Activated naive CD8-positive, alpha-beta T cell treated with anti-CD3 and anti-CD28 coated beads, Interleukin-2, amount 10 ng/mL, durations not matched to agents 7 days and 5 days (primary cell): ENCODE measurements around the gene TNFRSF4. TPM values are rescaled to one million over a fixed set of nuclear protein-coding genes. Genes with fewer than 3 reads are reported as not detected.

Experiments
- ATAC-seq: fragments of 150-1000 bp; cut with Tn5 transposase; one replicate; pipeline ENCODE4 v1.10.0; 2021; ENCODE audit warnings: low read depth, moderate library complexity
- POLR2A ChIA-PET: fragments of 350-600 bp; sonication (Branson Sonifier 250); formaldehyde crosslinking; loops from one replicate; lab custom pipeline; 2021; ENCODE audit warnings: antibody characterized with exemption; lab: Charles Lee
- DNase-seq: peaks from one replicate; pipeline ENCODE4 v3.0.0; 2021
- H3K27ac Mint-ChIP-seq: one replicate; pipeline ENCODE4 v1.8.0; 2022; ENCODE audit warnings: mild to moderate bottlenecking, mixed read lengths
- H3K27me3 Mint-ChIP-seq: one replicate; pipeline ENCODE4 v1.8.0; 2022; ENCODE audit warnings: mild to moderate bottlenecking, moderate library complexity, mixed read lengths
- H3K36me3 Mint-ChIP-seq: one replicate; pipeline ENCODE4 v1.8.0; 2021; ENCODE audit warnings: mild to moderate bottlenecking, mixed read lengths
- H3K4me1 Mint-ChIP-seq: one replicate; pipeline ENCODE4 v1.8.0; 2021; ENCODE audit warnings: mixed read lengths
- H3K4me3 Mint-ChIP-seq: one replicate; pipeline ENCODE4 v1.8.0; 2022; ENCODE audit warnings: mild to moderate bottlenecking, moderate library complexity, mixed read lengths
- H3K9me3 Mint-ChIP-seq: one replicate; pipeline ENCODE4 v1.8.0; 2021; ENCODE audit warnings: mixed read lengths
- total RNA-seq, 2 experiments: library from RNA; stranded (reverse); gene quantifications; one replicate each; pipeline ENCODE4 v1.2.3, GENCODE V29; 2021

Gene TNFRSF4
- total RNA-seq, 2 experiments from 2014 or later, result 2.4 to 3.1 TPM

GRCh38 chr1:1204425-1204920 is 9.5 kb downstream of the TNFRSF4 start:
- POLR2A ChIA-PET, result no interaction called here
- Mint-ChIP-seq H3K27ac (no peak overlapping the region), H3K27me3 (peaks cover 2% of the 10 kb centered on the region), H3K36me3 (no peaks in the 10 kb centered on the region), H3K4me1 (peaks cover 14% of the 10 kb centered on the region), H3K4me3 (no peak overlapping the region), H3K9me3 (no peaks in the 10 kb centered on the region)
- ATAC-seq (no peak), DNase-seq (peak; percentile 31)

- H3K9me3 Mint-ChIP-seq, result no peaks in the 10 kb centered on the region
- POLR2A ChIA-PET, result no interaction called here
- peaks cover 2% of the 10 kb centered on the region for H3K27me3 Mint-ChIP-seq
Observed at GRCh38 chr1:1203561-1204424, 10.2 kb downstream of the TNFRSF4 start.

GRCh38 chr1:1202831-1203560 is 11.0 kb downstream of the TNFRSF4 start:
- Mint-ChIP-seq H3K27ac (no peak overlapping the region), H3K36me3 (no peaks in the 10 kb centered on the region), H3K9me3 (no peaks in the 10 kb centered on the region), H3K4me3 (no peak overlapping the region), H3K27me3 (peaks cover 2% of the 10 kb centered on the region), H3K4me1 (peaks cover 8% of the 10 kb centered on the region)
- POLR2A ChIA-PET, result no interaction called here
- ATAC-seq (no peak), DNase-seq (peak; percentile 53)

More at GRCh38 chr1:1203561-1204424, 10.2 kb downstream of the TNFRSF4 start:
- H3K27ac Mint-ChIP-seq, result no peak overlapping the region
- no peaks in the 10 kb centered on the region for H3K36me3 Mint-ChIP-seq
- no peak overlapping the region for H3K4me3 Mint-ChIP-seq
- DNase-seq (peak; percentile 46), ATAC-seq (no peak)
- peaks cover 12% of the 10 kb centered on the region for H3K4me1 Mint-ChIP-seq

GRCh38 chr1:1200876-1201810 is 12.8 kb downstream of the TNFRSF4 start:
- peaks cover 4% of the 10 kb centered on the region for H3K4me1 Mint-ChIP-seq
- peak overlapping the region; percentile 71 for H3K27ac Mint-ChIP-seq
- peak; percentile 84 for DNase-seq
- ATAC-seq, result peak; percentile 69
- no peaks in the 10 kb centered on the region for H3K36me3 Mint-ChIP-seq
- POLR2A ChIA-PET, result interaction anchor here (1.2 to 1.4 kb wide), 2 partner anchors 14 to 15 kb away, joined by 3 to 4 read pairs; no protein-coding TSS in a partner anchor
- H3K4me3 Mint-ChIP-seq, result peak overlapping the region; percentile 28
- H3K9me3 Mint-ChIP-seq, result no peaks in the 10 kb centered on the region
- no peaks in the 10 kb centered on the region for H3K27me3 Mint-ChIP-seq

GRCh38 chr1:1199961-1200875 is 13.7 kb downstream of the TNFRSF4 start:
- H3K9me3 Mint-ChIP-seq, result no peaks in the 10 kb centered on the region
- H3K27ac Mint-ChIP-seq, result peak overlapping the region; percentile 71
- POLR2A ChIA-PET, result interaction anchor here (1.2 to 1.4 kb wide), 2 partner anchors 14 to 15 kb away, joined by 3 to 4 read pairs; no protein-coding TSS in a partner anchor
- H3K4me3 Mint-ChIP-seq, result peak overlapping the region; percentile 28
- no peaks in the 10 kb centered on the region for H3K27me3 Mint-ChIP-seq
- peaks cover 4% of the 10 kb centered on the region for H3K4me1 Mint-ChIP-seq
- ATAC-seq, result peak; percentile 1
- H3K36me3 Mint-ChIP-seq, result no peaks in the 10 kb centered on the region
- peak; percentile 37 for DNase-seq

GRCh38 chr1:1199141-1199960 is 14.6 kb downstream of the TNFRSF4 start:
- peaks cover 4% of the 10 kb centered on the region for H3K4me1 Mint-ChIP-seq
- POLR2A ChIA-PET, result interaction anchor here (1.4 kb wide), 1 partner anchor 16 kb away, joined by 4 read pairs; no protein-coding TSS in a partner anchor
- peak overlapping the region; percentile 69 for H3K27ac Mint-ChIP-seq
- peaks cover 3% of the 10 kb centered on the region for H3K36me3 Mint-ChIP-seq
- DNase-seq (peak; percentile 32), ATAC-seq (no peak)
- no peak overlapping the region for H3K4me3 Mint-ChIP-seq
- H3K27me3 Mint-ChIP-seq, result no peaks in the 10 kb centered on the region
- peaks cover 5% of the 10 kb centered on the region for H3K9me3 Mint-ChIP-seq

- no peaks in the 10 kb centered on the region for H3K27me3 Mint-ChIP-seq
- DNase-seq (peak; percentile 31), ATAC-seq (no peak)
- no peak overlapping the region for H3K4me3 Mint-ChIP-seq
- H3K27ac Mint-ChIP-seq, result no peak overlapping the region
- peaks cover 8% of the 10 kb centered on the region for H3K9me3 Mint-ChIP-seq
- peaks cover 3% of the 10 kb centered on the region for H3K36me3 Mint-ChIP-seq
- POLR2A ChIA-PET, result no interaction called here
- H3K4me1 Mint-ChIP-seq, result peaks cover 4% of the 10 kb centered on the region
Observed at GRCh38 chr1:1198423-1199140, 15.4 kb downstream of the TNFRSF4 start.

GRCh38 chr1:1197551-1198422 is 16.2 kb downstream of the TNFRSF4 start:
- no peak for ATAC-seq
- Mint-ChIP-seq H3K36me3 (peaks cover 3% of the 10 kb centered on the region), H3K4me1 (peaks cover 4% of the 10 kb centered on the region), H3K4me3 (no peak overlapping the region), H3K27ac (no peak overlapping the region), H3K27me3 (no peaks in the 10 kb centered on the region), H3K9me3 (peaks cover 8% of the 10 kb centered on the region)
- POLR2A ChIA-PET, result no interaction called here
- peak; percentile 30 for DNase-seq

- no peaks in the 10 kb centered on the region for H3K27me3 Mint-ChIP-seq
- H3K4me1 Mint-ChIP-seq, result peaks cover 4% of the 10 kb centered on the region
- DNase-seq, result no peak
- POLR2A ChIA-PET, result no interaction called here
- H3K36me3 Mint-ChIP-seq, result peaks cover 3% of the 10 kb centered on the region
- H3K9me3 Mint-ChIP-seq, result peaks cover 9% of the 10 kb centered on the region
- no peak overlapping the region for H3K27ac Mint-ChIP-seq
- no peak overlapping the region for H3K4me3 Mint-ChIP-seq
- no peak for ATAC-seq
Observed at GRCh38 chr1:1197188-1197500, 16.8 kb downstream of the TNFRSF4 start.

GRCh38 chr1:1196431-1197187 is 17.3 kb downstream of the TNFRSF4 start:
- DNase-seq, result peak; percentile 28

More at GRCh38 chr1:1196431-1197187, 17.3 kb downstream of the TNFRSF4 start:
- ATAC-seq, result no peak
- Mint-ChIP-seq H3K36me3 (peaks cover 3% of the 10 kb centered on the region), H3K4me3 (no peak overlapping the region), H3K27me3 (no peaks in the 10 kb centered on the region), H3K9me3 (peaks cover 14% of the 10 kb centered on the region), H3K27ac (no peak overlapping the region), H3K4me1 (peaks cover 4% of the 10 kb centered on the region)
- POLR2A ChIA-PET, result no interaction called here
